ENCODE results near the gene KRT4. TPM values are rescaled to one million over a fixed set of nuclear protein-coding genes. Genes with fewer than 3 reads are reported as not detected.

The KRT4 gene
- total RNA-seq, 1 experiment from 2014 or later, result not detected

DNA sequence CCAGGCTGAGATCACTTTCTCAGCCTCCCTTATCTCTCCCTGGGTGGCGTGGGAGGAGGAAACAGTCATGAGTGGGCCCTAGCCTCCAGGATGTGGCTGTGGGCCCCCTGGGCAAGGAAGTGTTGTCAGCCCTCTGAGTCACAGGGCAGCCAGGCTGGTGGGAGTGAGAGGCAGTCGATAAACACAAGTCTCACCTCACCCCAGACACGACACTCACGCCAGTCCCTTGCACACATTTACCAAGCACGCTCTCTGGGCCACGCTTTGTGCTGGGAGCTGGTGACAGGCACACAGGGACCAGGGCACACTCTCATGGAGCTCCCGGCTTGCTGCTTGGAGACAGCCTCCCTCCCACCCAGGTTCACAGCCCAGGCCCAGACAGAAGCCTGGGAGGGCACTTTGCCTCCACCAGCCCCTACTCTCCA is 22.1 kb upstream of the KRT4 start (continued):
- TF ChIP-seq, protein P1, sequence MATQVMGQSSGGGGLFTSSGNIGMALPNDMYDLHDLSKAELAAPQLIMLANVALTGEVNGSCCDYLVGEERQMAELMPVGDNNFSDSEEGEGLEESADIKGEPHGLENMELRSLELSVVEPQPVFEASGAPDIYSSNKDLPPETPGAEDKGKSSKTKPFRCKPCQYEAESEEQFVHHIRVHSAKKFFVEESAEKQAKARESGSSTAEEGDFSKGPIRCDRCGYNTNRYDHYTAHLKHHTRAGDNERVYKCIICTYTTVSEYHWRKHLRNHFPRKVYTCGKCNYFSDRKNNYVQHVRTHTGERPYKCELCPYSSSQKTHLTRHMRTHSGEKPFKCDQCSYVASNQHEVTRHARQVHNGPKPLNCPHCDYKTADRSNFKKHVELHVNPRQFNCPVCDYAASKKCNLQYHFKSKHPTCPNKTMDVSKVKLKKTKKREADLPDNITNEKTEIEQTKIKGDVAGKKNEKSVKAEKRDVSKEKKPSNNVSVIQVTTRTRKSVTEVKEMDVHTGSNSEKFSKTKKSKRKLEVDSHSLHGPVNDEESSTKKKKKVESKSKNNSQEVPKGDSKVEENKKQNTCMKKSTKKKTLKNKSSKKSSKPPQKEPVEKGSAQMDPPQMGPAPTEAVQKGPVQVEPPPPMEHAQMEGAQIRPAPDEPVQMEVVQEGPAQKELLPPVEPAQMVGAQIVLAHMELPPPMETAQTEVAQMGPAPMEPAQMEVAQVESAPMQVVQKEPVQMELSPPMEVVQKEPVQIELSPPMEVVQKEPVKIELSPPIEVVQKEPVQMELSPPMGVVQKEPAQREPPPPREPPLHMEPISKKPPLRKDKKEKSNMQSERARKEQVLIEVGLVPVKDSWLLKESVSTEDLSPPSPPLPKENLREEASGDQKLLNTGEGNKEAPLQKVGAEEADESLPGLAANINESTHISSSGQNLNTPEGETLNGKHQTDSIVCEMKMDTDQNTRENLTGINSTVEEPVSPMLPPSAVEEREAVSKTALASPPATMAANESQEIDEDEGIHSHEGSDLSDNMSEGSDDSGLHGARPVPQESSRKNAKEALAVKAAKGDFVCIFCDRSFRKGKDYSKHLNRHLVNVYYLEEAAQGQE (IDR thresholded peaks at IDR 0.05; ENCODE audit: low read depth), result no peak
- TF ChIP-seq POLR2AphosphoS5 (IDR thresholded peaks at IDR 0.05; ENCODE audit: low read depth, low read length), result no peak
- TF ChIP-seq EZH2 (IDR thresholded peaks at IDR 0.05), result no peak
- no peak for TF ChIP-seq ZFX (IDR thresholded peaks at IDR 0.05)

DNA sequence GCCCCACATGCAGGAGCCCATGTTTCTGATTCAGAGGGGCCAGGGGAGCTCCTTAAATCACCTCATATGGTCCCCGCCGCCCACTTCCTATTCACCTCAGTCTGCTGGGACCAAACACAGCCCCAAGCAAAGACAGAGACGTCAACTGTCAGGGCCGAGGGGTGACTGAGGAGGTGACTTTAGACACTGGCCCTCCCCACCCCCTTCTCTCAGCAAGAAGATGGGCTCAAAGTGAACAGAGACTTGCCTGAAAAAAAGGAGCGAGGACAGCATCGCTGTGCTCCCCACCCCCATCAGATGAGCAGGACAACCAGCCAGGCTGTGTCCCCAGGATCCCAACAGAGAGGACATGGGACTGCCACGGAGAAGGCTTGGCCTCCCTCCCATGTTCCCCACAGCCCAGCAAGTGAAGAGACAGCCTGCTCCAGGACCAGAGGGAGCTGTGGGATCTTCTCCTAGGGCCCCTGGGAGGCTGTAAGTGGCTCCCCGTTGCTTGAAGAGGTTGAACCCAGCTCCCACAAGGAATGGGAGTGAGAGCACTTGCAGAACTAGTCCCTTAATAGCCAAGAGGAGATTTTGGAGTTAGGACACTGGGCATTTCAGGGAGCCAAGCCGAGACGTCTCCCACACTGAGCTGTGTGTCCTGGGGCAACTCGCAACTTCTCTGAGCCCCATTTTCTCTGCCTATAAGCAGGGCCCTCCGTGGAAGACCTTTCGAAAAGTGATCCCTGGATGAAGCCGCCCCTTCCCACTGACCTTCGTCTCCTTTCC is 21.5 kb upstream of the KRT4 start:
- ATAC-seq (no peak), DNase-seq (ENCODE audit: low read depth, low spot score) (no peak)
- Histone ChIP-seq H3K9ac (ENCODE audit: low read length) (no peak overlapping the region), H3K9me3 (ENCODE audit: control insufficient read depth in 1 of 2, insufficient read depth in 1 of 2, low read depth in 1 of 2, low read length in 2 of 2) (no peaks in the 10 kb centered on the region), H3K36me3 (ENCODE audit: control insufficient read depth in 1 of 2, insufficient read depth in 2 of 2, low read length in 2 of 2) (no peaks in the 10 kb centered on the region), H3K9me2 (ENCODE audit: insufficient read depth) (no peaks in the 10 kb centered on the region), H4K20me1 (ENCODE audit: insufficient read depth) (no peaks in the 10 kb centered on the region), H3K27ac (ENCODE audit: low read depth, low read length) (no peak overlapping the region), H3K4me2 (ENCODE audit: low read length) (no peak overlapping the region), H3K27me3 (ENCODE audit: insufficient read depth, low read length) (0 out of 2 replicates have a peak, but pooled peaks cover 5% of the 10 kb centered on the region), H3K4me3 (replicated peaks in 1 of 2; ENCODE audit: low read depth in 1 of 2, low read length in 2 of 2) (no peak overlapping the region), H3K4me1 (ENCODE audit: control insufficient read depth in 1 of 2, insufficient read depth in 2 of 2, low read length in 2 of 2) (peaks cover 0 to 18% of the 10 kb centered on the region in 2 experiments; a peak in 2 of 4 replicates), H2AFZ (ENCODE audit: low read depth, low read length, poor library complexity, severe bottlenecking) (no peak overlapping the region), H3K79me2 (ENCODE audit: insufficient read depth, low read length) (no peaks in the 10 kb centered on the region)
- ChIA-PET CTCF (no interaction called here), RAD21 (ENCODE audit: low non-redundant PET in 1 of 2, low total read pairs in 2 of 2, uncharacterized antibody in 2 of 2, unreplicated experiment in 2 of 2) (no interaction called here), POLR2A (no interaction called here)
- intact Hi-C loops (cut with micrococcal nuclease), result no loop called here
- no TSS peak for BruUV-seq (replicated peaks)
- TF ChIP-seq SRF (IDR thresholded peaks at IDR 0.05; ENCODE audit: low read depth) (no peak), TCF7L2 (IDR thresholded peaks at IDR 0.05; ENCODE audit: borderline replicate concordance, extremely low read depth, insufficient read depth, insufficient read length) (no peak), CBX3 (IDR thresholded peaks at IDR 0.05; ENCODE audit: low read depth) (no peak), CEBPB (IDR thresholded peaks at IDR 0.05; ENCODE audit: low read depth) (no peak), YY1 (IDR thresholded peaks at IDR 0.05; ENCODE audit: extremely low read depth, insufficient replicate concordance, low read depth, low read length) (no peak), POLR2A (IDR thresholded peaks at IDR 0.05; ENCODE audit: borderline replicate concordance, extremely low read depth, insufficient read depth, insufficient read length) (no peak), SIN3A (IDR thresholded peaks at IDR 0.05; ENCODE audit: low read depth) (no peak), ELF1 (IDR thresholded peaks at IDR 0.05; ENCODE audit: borderline replicate concordance, low read depth) (no peak), POLR2AphosphoS5 (IDR thresholded peaks at IDR 0.05; ENCODE audit: low read depth, low read length) (no peak), JUND (IDR thresholded peaks at IDR 0.05) (no peak)
- TF ChIP-seq, protein P2, sequence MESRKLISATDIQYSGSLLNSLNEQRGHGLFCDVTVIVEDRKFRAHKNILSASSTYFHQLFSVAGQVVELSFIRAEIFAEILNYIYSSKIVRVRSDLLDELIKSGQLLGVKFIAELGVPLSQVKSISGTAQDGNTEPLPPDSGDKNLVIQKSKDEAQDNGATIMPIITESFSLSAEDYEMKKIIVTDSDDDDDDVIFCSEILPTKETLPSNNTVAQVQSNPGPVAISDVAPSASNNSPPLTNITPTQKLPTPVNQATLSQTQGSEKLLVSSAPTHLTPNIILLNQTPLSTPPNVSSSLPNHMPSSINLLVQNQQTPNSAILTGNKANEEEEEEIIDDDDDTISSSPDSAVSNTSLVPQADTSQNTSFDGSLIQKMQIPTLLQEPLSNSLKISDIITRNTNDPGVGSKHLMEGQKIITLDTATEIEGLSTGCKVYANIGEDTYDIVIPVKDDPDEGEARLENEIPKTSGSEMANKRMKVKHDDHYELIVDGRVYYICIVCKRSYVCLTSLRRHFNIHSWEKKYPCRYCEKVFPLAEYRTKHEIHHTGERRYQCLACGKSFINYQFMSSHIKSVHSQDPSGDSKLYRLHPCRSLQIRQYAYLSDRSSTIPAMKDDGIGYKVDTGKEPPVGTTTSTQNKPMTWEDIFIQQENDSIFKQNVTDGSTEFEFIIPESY (IDR thresholded peaks at IDR 0.05; ENCODE audit: extremely low read depth, insufficient replicate concordance, low read length), result no peak
- TF ChIP-seq, protein P3, sequence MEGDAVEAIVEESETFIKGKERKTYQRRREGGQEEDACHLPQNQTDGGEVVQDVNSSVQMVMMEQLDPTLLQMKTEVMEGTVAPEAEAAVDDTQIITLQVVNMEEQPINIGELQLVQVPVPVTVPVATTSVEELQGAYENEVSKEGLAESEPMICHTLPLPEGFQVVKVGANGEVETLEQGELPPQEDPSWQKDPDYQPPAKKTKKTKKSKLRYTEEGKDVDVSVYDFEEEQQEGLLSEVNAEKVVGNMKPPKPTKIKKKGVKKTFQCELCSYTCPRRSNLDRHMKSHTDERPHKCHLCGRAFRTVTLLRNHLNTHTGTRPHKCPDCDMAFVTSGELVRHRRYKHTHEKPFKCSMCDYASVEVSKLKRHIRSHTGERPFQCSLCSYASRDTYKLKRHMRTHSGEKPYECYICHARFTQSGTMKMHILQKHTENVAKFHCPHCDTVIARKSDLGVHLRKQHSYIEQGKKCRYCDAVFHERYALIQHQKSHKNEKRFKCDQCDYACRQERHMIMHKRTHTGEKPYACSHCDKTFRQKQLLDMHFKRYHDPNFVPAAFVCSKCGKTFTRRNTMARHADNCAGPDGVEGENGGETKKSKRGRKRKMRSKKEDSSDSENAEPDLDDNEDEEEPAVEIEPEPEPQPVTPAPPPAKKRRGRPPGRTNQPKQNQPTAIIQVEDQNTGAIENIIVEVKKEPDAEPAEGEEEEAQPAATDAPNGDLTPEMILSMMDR (IDR thresholded peaks at IDR 0.05 in 2 of 3, conservative IDR thresholded peaks at IDR 0.05 in 1 of 3; ENCODE audit: borderline replicate concordance in 1 of 3, insufficient read depth in 1 of 3, low read depth in 2 of 3, low read length in 2 of 3), result no peak
- TF ChIP-seq, protein P4, sequence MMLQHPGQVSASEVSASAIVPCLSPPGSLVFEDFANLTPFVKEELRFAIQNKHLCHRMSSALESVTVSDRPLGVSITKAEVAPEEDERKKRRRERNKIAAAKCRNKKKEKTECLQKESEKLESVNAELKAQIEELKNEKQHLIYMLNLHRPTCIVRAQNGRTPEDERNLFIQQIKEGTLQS (IDR thresholded peaks at IDR 0.05), result no peak
- TF ChIP-seq, protein P5, sequence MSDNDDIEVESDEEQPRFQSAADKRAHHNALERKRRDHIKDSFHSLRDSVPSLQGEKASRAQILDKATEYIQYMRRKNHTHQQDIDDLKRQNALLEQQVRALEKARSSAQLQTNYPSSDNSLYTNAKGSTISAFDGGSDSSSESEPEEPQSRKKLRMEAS (IDR thresholded peaks at IDR 0.05), result no peak
